Measurements from ENCODE around the gene SDK1.
A peak's percentile ranks its signal among the peaks of the same experiment; 100 is the strongest.

Gene SDK1

DNA sequence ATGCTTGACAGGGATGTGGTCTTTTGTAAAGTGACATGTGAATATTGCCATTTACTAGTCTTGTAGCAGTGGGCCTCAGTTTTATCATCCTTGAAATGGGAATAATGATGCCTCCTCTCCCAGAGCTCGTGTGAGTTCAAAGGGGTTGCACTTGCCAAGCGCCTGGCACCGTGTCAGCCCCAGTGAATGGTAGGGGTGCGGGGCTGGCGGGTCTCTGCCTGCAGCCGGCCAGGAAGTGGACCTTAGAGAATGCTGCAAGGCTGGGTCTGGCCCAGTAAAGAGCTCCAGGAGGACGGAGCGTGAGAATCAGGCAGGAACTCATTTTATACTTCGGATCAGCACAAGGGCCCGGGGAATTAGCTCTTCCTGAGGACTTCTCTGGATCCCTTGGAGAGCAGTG, 856.6 kb downstream of the SDK1 start:
- DNase-seq (ENCODE audit: low read depth) = no peak

- DNase-seq (ENCODE audit: low read depth) = no peak
These were observed 857.5 kb downstream of the SDK1 start for GRCh38 chr7:4158441-4159153.

DNA sequence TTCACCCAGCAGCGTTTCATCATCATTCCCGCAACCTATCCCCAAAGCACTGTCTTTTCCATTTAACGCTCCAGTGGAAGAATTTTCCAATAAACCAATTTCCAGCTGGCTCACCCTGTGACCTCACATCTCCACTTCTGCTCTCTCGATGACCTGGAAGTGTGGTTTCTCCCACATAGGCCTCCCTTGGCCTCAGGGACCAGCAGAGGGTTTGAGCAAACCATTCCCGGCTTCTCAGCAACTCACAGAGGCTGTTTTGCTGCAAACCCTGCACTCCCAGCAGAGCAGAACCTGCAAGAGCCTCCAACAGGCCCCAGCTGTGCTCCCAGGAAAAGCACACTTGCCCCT, 858.1 kb downstream of the SDK1 start:
- no peak for DNase-seq (ENCODE audit: low read depth)

DNA sequence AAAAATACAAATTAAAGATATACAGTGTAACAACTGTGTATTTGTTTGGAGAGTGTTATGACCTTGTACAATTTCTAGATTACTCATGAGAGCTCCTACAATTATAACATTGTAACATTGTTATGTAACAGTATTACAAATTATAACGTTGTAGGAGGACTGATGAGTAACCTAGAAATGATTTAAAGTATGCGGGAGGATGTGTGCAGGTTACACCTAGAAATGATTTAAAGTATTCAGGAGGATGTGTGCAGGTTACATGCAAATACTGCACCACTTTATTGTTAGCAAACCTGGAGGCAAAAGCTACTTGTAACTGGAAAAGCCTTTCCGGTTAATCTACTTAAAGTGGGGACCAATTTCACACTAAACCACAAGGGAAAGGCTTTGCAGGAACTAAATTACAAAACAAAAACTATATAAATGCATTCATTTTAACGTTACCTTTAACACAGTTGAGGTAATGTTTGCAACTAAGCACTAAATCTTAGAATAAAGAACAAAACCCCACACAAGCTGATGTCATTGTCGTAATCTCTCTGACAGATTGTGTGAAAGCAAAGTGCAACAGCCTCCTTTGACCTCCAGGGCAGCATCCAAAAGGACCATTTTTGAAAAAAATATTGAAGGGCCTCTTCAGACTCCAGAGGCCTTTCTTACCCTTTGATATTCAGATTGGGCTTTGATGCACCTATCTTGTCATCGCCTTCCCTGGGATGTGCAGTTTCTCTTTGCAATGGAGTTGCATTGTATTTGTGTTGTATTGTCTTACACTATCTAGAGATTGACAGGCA, 858.9 kb downstream of the SDK1 start:
- DNase-seq (ENCODE audit: low read depth) = peak; percentile 21

GRCh38 chr7:4162884-4163564, 862.0 kb downstream of the SDK1 start:
- no peak for DNase-seq (ENCODE audit: low read depth)

- no peak for DNase-seq (ENCODE audit: low read depth)
These were observed 862.6 kb downstream of the SDK1 start for GRCh38 chr7:4163565-4164203.

DNA sequence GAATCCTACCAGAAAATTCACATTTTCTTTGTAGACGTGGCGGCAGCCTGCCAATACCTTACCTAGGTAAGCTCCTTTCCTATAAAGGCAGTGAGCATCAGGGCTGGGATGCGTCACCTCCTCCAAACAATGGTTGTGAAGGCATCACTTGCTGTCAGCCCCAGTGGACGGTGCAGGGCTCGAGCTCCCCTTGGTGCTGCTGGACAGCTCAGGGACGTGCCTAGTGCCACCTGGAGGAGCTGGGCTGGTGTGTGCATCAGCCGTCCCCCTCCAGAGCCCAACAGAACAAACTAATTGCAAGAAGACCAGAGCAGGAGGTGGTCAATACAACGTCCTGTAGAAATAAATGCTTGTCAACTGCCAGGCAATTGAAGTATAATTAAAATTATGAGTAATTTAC, 863.5 kb downstream of the SDK1 start:
- no peak for DNase-seq (ENCODE audit: low read depth)

GRCh38 chr7:4166340-4166739, 865.3 kb downstream of the SDK1 start:
- no peak for DNase-seq (ENCODE audit: low read depth)

DNA sequence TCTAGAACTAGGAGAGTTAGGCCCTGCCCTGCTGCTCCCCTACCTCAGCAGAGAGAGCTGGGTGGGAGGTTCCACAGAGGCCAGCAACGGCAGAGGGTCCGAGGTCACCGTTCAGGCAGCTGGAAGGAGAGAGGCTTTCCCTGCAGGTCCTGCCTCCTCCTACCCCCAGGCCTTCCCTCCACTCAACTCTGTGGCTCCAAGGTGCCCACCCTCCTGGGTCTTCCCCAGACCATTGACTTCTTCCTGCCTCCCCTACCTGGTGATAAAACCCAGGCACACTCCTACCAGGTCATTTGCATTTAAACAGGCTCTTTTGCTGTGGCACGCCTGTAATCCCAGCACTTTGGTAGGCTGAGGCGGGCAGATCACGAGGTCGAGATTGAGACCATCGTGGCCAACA, 865.8 kb downstream of the SDK1 start:
- DNase-seq (ENCODE audit: low read depth) = no peak

GRCh38 chr7:4167385-4167910, 866.4 kb downstream of the SDK1 start:
- no peak for DNase-seq (ENCODE audit: low read depth)

- no peak for DNase-seq (ENCODE audit: low read depth)
These were observed 867.0 kb downstream of the SDK1 start for GRCh38 chr7:4168041-4168440.

GRCh38 chr7:4168541-4168940, 867.5 kb downstream of the SDK1 start:
- no peak for DNase-seq (ENCODE audit: low read depth)

- no peak for DNase-seq (ENCODE audit: low read depth)
These were observed 868.4 kb downstream of the SDK1 start for GRCh38 chr7:4169455-4169854.

GRCh38 chr7:4170997-4171786, 870.1 kb downstream of the SDK1 start:
- DNase-seq (ENCODE audit: low read depth) = no peak

- no peak for DNase-seq (ENCODE audit: low read depth)
These were observed 871.8 kb downstream of the SDK1 start for GRCh38 chr7:4172883-4173282.

GRCh38 chr7:4173615-4174014, 872.6 kb downstream of the SDK1 start:
- no peak for DNase-seq (ENCODE audit: low read depth)

DNA sequence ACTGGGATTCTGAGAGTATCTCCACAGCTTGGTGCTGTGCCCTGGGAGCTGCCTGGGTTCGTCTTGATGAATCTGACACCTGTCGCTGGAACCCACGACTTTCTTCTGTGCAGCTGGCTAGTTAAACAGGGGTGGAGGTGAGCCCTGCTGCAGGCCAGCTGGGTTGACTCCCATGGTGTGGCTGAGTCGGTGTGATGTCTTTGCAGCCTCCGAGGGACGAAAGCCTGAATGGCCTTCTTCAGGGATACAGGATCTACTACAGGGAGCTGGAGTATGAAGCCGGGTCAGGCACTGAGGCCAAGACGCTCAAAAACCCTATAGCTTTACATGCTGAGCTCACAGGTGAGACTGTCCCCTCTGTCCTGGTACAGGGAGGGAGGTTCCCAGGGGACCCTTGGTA, 873.0 kb downstream of the SDK1 start:
- no peak for DNase-seq (ENCODE audit: low read depth)

GRCh38 chr7:4174451-4174850, 873.4 kb downstream of the SDK1 start:
- DNase-seq (ENCODE audit: low read depth) = no peak

GRCh38 chr7:4174884-4175283, 873.8 kb downstream of the SDK1 start:
- no peak for DNase-seq (ENCODE audit: low read depth)

DNA sequence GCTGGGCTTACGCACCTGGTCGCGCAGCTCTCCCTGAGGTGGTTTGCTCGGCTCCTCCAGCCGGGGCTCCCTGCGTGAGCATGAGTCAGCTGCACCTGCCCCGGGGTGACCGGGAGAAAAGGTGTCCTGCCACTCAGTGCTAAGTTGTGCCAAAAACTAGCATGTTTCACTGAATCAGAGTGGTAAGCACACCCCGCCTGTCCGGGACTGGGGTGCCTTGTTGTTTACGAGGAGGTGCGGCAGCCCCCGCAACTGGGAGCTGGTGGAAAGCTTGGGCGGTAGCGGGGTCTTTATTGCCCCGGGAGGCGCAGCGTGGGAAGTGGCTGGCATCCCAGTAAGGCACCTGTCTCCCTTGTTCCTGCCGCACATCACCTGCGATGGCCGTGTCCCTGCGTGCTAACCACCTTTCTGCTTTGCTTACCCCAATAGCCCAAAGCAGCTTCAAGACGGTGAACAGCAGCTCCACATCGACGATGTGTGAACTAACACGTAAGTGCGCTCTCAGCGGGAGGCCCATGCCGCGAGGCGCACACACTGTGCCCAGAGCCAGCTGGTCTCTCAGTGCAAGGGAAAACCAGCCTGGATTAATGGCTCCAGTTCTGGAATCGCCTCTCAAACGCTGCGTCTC, 874.4 kb downstream of the SDK1 start:
- no peak for DNase-seq (ENCODE audit: low read depth)

DNA sequence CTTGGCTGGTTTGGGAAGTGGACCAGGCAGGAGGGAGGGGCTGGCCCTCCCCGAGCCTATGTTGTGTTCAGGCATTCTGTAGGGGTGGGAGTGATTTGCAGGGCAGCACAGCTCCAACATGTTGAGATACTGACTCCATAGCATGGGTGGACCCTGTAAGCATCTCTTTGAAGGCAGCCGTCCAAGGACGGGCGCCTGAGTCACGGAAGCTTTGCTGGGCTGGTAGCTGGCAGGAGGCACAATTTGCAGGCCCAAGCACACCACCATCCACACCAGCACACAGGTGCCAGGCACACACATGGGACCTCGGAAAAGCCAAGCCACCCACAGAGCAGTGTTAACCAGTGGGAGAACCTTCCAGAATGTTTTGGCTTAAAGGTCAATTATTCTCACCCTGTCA, 875.9 kb downstream of the SDK1 start:
- DNase-seq (ENCODE audit: low read depth) = no peak
